HG03039 (cell line): ENCODE measurements around the gene KCNAB3.

Source experiments
- ATAC-seq: cut with Tn5 transposase; IDR thresholded peaks from one replicate; pipeline ENCODE4 v1.9.1; 2021; ENCODE audit warnings: mild to moderate bottlenecking, moderate library complexity; ENCODE audit not compliant: unreplicated experiment

KCNAB3 gene

GRCh38 chr17:7881276-7882054 lies 48.2 kb downstream of the KCNAB3 start:
- ATAC-seq: no peak

GRCh38 chr17:7880076-7880868 lies 49.4 kb downstream of the KCNAB3 start:
- ATAC-seq: no peak

- ATAC-seq: no peak
These were observed 51.4 kb downstream of the KCNAB3 start for GRCh38 chr17:7878234-7878633.

GRCh38 chr17:7875804-7876370 lies 53.8 kb downstream of the KCNAB3 start:
- no peak for ATAC-seq

GRCh38 chr17:7873051-7873450 lies 56.6 kb downstream of the KCNAB3 start:
- ATAC-seq: no peak
